ENCODE measurements around the gene VPS51. TPM values are rescaled to one million over a fixed set of nuclear protein-coding genes. Genes with fewer than 3 reads are reported as not detected.

The VPS51 gene
- total RNA-seq, 4 donors from 2014 or later, result 206 to 515 (median 266) TPM

DNA sequence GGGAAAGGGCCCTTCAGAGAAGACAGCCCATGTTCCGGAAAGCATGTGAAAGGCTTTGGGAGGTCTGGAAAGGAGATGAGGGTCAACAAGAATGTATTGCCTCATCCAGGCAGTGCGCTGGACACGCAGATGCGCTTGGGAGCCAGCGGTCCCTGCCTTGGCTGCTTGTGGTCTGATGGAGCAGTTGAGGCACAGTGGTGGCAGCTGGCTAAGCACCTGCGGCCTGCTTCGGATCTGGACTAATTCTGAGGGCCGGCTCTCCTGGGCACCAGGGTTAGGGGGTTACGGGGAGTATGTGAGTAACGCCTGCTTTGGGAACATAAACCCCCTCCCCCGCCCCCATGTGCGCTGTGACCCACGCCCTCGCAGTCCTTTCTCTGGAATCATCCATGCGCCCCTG lies 11.1 kb downstream of the VPS51 start:
- H3K27ac ChIP-seq, result no peak overlapping the region
- no peaks in the 10 kb centered on the region for H3K9me3 ChIP-seq
- no peaks in the 10 kb centered on the region for H3K27me3 ChIP-seq
- intact Hi-C loops (cut with DNase I; ENCODE audit: low total_unique reads), result no loop called here
- peaks cover 0 to 13% of the 10 kb centered on the region in 2 donors for H3K36me3 ChIP-seq
- no peak for DNase-seq
- in situ Hi-C loops (cut with MboI; ENCODE audit: low sequenced_read_pairs in 4 of 4), result no loop called here
- H3K4me3 ChIP-seq, result no peak overlapping the region
- no peak for ATAC-seq
- TF ChIP-seq, protein P1, sequence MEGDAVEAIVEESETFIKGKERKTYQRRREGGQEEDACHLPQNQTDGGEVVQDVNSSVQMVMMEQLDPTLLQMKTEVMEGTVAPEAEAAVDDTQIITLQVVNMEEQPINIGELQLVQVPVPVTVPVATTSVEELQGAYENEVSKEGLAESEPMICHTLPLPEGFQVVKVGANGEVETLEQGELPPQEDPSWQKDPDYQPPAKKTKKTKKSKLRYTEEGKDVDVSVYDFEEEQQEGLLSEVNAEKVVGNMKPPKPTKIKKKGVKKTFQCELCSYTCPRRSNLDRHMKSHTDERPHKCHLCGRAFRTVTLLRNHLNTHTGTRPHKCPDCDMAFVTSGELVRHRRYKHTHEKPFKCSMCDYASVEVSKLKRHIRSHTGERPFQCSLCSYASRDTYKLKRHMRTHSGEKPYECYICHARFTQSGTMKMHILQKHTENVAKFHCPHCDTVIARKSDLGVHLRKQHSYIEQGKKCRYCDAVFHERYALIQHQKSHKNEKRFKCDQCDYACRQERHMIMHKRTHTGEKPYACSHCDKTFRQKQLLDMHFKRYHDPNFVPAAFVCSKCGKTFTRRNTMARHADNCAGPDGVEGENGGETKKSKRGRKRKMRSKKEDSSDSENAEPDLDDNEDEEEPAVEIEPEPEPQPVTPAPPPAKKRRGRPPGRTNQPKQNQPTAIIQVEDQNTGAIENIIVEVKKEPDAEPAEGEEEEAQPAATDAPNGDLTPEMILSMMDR (IDR thresholded peaks at IDR 0.05 in 4 of 5, conservative IDR thresholded peaks at IDR 0.05 in 1 of 5), result no peak
- TF ChIP-seq POLR2A (IDR thresholded peaks at IDR 0.05), result no peak
- peaks cover 40 to 43% of the 10 kb centered on the region in 2 donors for H3K4me1 ChIP-seq

DNA sequence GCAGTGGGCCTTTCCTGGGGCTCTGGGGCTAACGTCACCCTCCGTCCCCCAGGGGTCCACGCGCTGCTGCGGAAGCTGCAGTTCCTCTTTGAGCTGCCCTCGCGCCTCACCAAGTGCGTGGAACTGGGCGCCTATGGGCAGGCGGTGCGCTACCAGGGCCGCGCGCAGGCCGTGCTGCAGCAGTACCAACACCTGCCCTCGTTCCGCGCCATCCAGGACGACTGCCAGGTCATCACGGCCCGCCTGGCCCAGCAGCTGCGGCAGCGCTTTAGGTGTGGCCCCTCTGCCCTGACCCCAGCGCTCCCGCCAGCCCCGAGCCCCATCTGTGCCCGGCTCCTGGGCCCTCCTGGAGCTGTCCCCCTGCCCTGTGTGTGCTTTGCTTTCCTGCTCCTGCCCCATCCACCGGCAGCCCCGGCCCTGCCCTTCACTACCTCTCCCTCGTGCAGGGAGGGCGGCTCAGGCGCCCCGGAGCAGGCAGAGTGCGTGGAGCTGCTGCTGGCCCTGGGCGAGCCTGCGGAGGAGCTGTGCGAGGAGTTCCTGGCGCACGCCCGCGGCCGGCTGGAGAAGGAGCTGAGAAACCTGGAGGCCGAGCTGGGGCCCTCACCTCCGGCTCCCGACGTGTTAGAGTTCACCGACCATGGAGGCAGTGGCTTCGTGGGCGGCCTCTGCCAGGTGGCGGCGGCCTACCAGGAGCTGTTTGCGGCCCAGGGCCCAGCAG lies 11.9 kb downstream of the VPS51 start:
- Histone ChIP-seq H3K36me3 (peaks cover 0 to 13% of the 10 kb centered on the region in 2 donors), H3K27me3 (no peaks in the 10 kb centered on the region), H3K4me3 (no peak overlapping the region), H3K9me3 (no peaks in the 10 kb centered on the region), H3K27ac (no peak overlapping the region), H3K4me1 (peaks cover 37 to 42% of the 10 kb centered on the region in 2 donors)
- ATAC-seq (no peak), DNase-seq (no peak)
- intact Hi-C loops (cut with DNase I; ENCODE audit: low total_unique reads) (no loop called here), in situ Hi-C loops (cut with MboI; ENCODE audit: low sequenced_read_pairs in 4 of 4) (no loop called here)
- TF ChIP-seq, protein P1 (IDR thresholded peaks at IDR 0.05 in 4 of 5, conservative IDR thresholded peaks at IDR 0.05 in 1 of 5), result no peak
- no peak for TF ChIP-seq POLR2A (IDR thresholded peaks at IDR 0.05)

DNA sequence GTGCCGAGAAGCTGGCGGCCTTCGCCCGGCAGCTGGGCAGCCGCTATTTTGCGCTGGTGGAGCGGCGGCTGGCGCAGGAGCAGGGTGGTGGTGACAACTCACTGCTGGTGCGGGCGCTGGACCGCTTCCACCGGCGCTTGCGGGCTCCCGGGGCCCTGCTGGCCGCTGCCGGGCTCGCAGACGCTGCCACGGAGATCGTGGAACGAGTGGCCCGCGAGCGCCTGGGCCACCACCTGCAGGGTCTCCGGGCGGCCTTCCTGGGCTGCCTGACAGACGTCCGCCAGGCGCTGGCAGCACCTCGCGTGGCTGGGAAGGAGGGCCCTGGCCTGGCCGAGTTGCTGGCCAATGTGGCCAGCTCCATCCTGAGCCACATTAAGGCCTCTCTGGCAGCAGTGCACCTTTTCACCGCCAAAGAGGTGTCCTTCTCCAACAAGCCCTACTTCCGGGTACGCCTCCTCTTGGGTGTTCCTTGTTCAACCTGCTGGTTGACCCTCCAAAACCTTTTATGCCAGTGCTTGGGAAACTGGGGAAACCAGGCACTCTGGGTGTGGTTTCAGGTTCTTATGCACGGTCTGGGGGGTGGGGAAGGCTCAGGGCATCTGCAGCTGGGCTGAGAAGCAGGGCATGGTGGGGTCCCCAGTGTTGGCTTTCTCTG lies 12.6 kb downstream of the VPS51 start:
- Histone ChIP-seq H3K4me1 (peaks cover 36 to 42% of the 10 kb centered on the region in 2 donors), H3K36me3 (peaks cover 0 to 13% of the 10 kb centered on the region in 2 donors), H3K4me3 (no peak overlapping the region), H3K27me3 (no peaks in the 10 kb centered on the region), H3K9me3 (no peaks in the 10 kb centered on the region), H3K27ac (no peak overlapping the region)
- ATAC-seq (no peak), DNase-seq (no peak)
- no peak for TF ChIP-seq POLR2A (IDR thresholded peaks at IDR 0.05)
- TF ChIP-seq, protein P1 (IDR thresholded peaks at IDR 0.05 in 4 of 5, conservative IDR thresholded peaks at IDR 0.05 in 1 of 5), result no peak
- in situ Hi-C loops (cut with MboI; ENCODE audit: low sequenced_read_pairs in 4 of 4) (no loop called here), intact Hi-C loops (cut with DNase I; ENCODE audit: low total_unique reads) (no loop called here)

DNA sequence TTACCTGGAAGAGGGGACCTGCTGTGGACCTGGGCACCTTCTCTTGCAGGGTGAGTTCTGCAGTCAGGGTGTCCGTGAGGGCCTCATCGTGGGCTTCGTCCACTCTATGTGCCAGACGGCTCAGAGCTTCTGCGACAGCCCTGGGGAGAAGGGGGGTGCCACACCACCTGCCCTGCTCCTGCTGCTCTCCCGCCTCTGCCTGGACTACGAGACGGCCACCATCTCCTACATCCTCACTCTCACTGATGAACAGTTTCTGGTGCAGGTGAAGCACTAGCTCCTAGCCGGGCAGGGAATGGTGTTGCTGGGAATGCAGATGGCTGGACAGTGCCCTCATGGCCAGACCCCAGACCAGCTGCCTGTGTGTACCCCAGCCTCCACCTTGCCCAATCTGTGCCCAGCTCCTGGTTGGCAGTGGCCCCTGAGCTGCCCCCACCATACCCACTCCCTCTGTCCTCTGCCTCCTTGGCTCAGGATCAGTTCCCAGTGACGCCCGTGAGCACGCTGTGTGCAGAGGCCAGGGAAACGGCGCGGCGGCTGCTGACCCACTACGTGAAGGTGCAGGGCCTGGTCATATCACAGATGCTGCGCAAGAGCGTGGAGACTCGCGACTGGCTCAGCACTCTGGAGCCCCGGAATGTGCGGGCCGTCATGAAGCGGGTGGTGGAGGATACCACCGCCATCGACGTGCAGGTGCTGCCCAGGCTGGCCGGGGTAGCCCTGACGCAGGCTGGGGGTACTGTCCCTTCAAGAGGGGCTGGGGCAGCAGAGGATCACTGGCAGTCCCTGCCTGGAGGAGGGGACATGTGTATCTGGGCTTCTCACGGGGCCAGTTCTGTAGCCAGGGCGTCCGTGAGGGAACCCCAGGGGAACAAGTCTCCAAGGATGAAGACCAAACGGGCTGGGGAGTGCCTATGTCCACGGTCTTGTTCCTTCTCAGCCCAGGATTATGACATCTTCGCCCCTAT lies 13.5 kb downstream of the VPS51 start:
- Histone ChIP-seq H3K4me3 (no peak overlapping the region), H3K27me3 (no peaks in the 10 kb centered on the region), H3K9me3 (no peaks in the 10 kb centered on the region), H3K36me3 (peaks cover 0 to 13% of the 10 kb centered on the region in 2 donors), H3K4me1 (peaks cover 29 to 39% of the 10 kb centered on the region in 2 donors), H3K27ac (no peak overlapping the region)
- intact Hi-C loops (cut with DNase I; ENCODE audit: low total_unique reads), result loop anchor here (1.0 to 10.0 kb wide), 2 partner anchors 72 to 255 kb away; partner anchors contain the start of gene CAPN1
- in situ Hi-C loops (cut with MboI; ENCODE audit: low sequenced_read_pairs in 4 of 4), result loop anchor here in 3 of 4 donors (5.0 kb wide), 1 partner anchor 73 kb away; the partner anchor contains the start of gene CAPN1 (in 3 of the 3)
- DNase-seq, result no peak
- ATAC-seq, result no peak
- no peak for TF ChIP-seq POLR2A (IDR thresholded peaks at IDR 0.05)
- TF ChIP-seq, protein P1 (IDR thresholded peaks at IDR 0.05 in 4 of 5, conservative IDR thresholded peaks at IDR 0.05 in 1 of 5), result no peak

All from gastrocnemius medialis (tissue), 4 donors.